ENCODE measurements around the gene GHRL. TPM values are rescaled to one million over a fixed set of nuclear protein-coding genes. Genes with fewer than 3 reads are reported as not detected.
A peak's percentile ranks its signal among the peaks of the same experiment; 100 is the strongest.

Gene GHRL
- total and polyA plus RNA-seq, 2 of the 4 experiments (the other 2 are of a cell fraction), result 0.27 TPM; not detected in 1

GRCh38 chr3:10263646-10264363 is 28.9 kb downstream of the GHRL start:
- Histone ChIP-seq H3K9me1 (ENCODE audit: insufficient read depth, low read length) (peaks cover 6% of the 10 kb centered on the region), H3K4ac (ENCODE audit: low read depth, low read length) (no peak overlapping the region), H3K56ac (ENCODE audit: extremely low read depth, insufficient read depth, low read length) (no peak overlapping the region), H3K27ac (ENCODE audit: insufficient read depth, low read length) (no peak overlapping the region), H2AK5ac (ENCODE audit: low read depth, low read length) (0 out of 2 replicates have a peak overlapping the region, but pooled peaks have one; percentile 27), H3K9me3 (ENCODE audit: control insufficient read depth, insufficient read depth, low read length) (no peaks in the 10 kb centered on the region), H4K8ac (ENCODE audit: low read depth in 2 of 2, low read length in 2 of 2) (no peak overlapping the region), H2AFZ (replicated peaks; ENCODE audit: low read length, poor library complexity) (peak overlapping the region; percentile 40), H3K23ac (ENCODE audit: low read depth, low read length) (peak overlapping the region; percentile 10; the same call in 1 of the 2 replicates), H3K4me2 (ENCODE audit: low read depth, low read length) (0 out of 2 replicates have a peak overlapping the region, but pooled peaks have one; percentile 2), H4K20me1 (ENCODE audit: insufficient read depth, low read length) (peaks cover 7% of the 10 kb centered on the region), H2BK15ac (ENCODE audit: low read depth, low read length) (no peak overlapping the region), H4K5ac (ENCODE audit: low read depth, low read length) (no peak overlapping the region), H3K36me3 (ENCODE audit: control insufficient read depth, insufficient read depth, low read length) (peaks cover 25% of the 10 kb centered on the region), H3K79me1 (ENCODE audit: low read depth in 1 of 2, low read length in 2 of 2) (peaks cover 31 to 66% of the 10 kb centered on the region in 2 experiments), H3K27me3 (ENCODE audit: control insufficient read depth, insufficient read depth, low read length) (no peaks in the 10 kb centered on the region), H3K4me1 (ENCODE audit: control insufficient read depth, insufficient read depth, low read length) (peaks cover 5% of the 10 kb centered on the region; the same call in 1 of the 2 replicates), H3K4me3 (ENCODE audit: insufficient read depth, low read depth, low read length) (no peak overlapping the region), H3K18ac (ENCODE audit: low read depth, low read length) (no peak overlapping the region), H2BK5ac (ENCODE audit: low read depth, low read length, poor library complexity, severe bottlenecking) (no peak overlapping the region), H2BK120ac (ENCODE audit: low read depth, low read length) (no peak overlapping the region), H2AK9ac (replicated peaks; ENCODE audit: low read depth, low read length, poor library complexity) (no peak overlapping the region), H4K91ac (ENCODE audit: insufficient read depth, low read depth, low read length) (no peak overlapping the region), H2BK20ac (ENCODE audit: low read depth, low read length) (no peak overlapping the region), H3K9ac (ENCODE audit: low read depth, low read length) (no peak overlapping the region), H3K14ac (replicated peaks; ENCODE audit: low read depth, low read length) (0 out of 2 replicates have a peak overlapping the region, but pooled peaks have one; percentile 34)
- in situ Hi-C loops (cut with MboI; ENCODE audit: low sequenced_read_pairs) (no loop called here), dilution Hi-C loops (cut with HindIII; ENCODE audit: low sequenced_read_pairs, unreplicated experiment) (no loop called here), intact Hi-C loops (cut with micrococcal nuclease) (no loop called here)
- peak; percentile 42 for DNase-seq
- peak; percentile 91 for ATAC-seq (ENCODE audit: low read depth)
- ChIA-PET POLR2A (ENCODE audit: unreplicated experiment) (no interaction called here), CTCF (interaction anchor here (0.5 to 1.2 kb wide), 9 partner anchors 10 to 1540 kb away, joined by 3 to 7 read pairs (median 3); no protein-coding TSS in a partner anchor)
- TF ChIP-seq, protein P1, sequence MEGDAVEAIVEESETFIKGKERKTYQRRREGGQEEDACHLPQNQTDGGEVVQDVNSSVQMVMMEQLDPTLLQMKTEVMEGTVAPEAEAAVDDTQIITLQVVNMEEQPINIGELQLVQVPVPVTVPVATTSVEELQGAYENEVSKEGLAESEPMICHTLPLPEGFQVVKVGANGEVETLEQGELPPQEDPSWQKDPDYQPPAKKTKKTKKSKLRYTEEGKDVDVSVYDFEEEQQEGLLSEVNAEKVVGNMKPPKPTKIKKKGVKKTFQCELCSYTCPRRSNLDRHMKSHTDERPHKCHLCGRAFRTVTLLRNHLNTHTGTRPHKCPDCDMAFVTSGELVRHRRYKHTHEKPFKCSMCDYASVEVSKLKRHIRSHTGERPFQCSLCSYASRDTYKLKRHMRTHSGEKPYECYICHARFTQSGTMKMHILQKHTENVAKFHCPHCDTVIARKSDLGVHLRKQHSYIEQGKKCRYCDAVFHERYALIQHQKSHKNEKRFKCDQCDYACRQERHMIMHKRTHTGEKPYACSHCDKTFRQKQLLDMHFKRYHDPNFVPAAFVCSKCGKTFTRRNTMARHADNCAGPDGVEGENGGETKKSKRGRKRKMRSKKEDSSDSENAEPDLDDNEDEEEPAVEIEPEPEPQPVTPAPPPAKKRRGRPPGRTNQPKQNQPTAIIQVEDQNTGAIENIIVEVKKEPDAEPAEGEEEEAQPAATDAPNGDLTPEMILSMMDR (conservative IDR thresholded peaks at IDR 0.05; ENCODE audit: low read depth, low read length), result peak; percentile 39
- TF ChIP-seq MXI1 (IDR thresholded peaks at IDR 0.05; ENCODE audit: borderline replicate concordance, low read depth, low read length) (no peak), RAD21 (IDR thresholded peaks at IDR 0.05; ENCODE audit: low read length) (peak; percentile 22; the same call in 1 of the 2 replicates)
- 80% methylated on average over 2 of the region's 12 CpGs; no CpG with 5 or more reads in 1 of the 2 experiments for WGBS, 2 experiments (ENCODE audit: extremely low coverage in 2 of 2, insufficient read length in 1 of 2)
- BruUV-seq (replicated peaks), result no TSS peak

Data from IMR-90 (cell line).